Peyer's patch (tissue), 4 donors: Measurements from ENCODE around the gene ENO4. TPM values are rescaled to one million over a fixed set of nuclear protein-coding genes. Genes with fewer than 3 reads are reported as not detected.

Experiments
- DNase-seq, 3 donors: peaks; one replicate each; pipeline ENCODE4 v3.0.0-alpha.2; 2017 to 2019
- H3K27ac ChIP-seq, 4 donors: fragments of 200-600 bp; sonication (generic); one replicate each; pipeline ENCODE4 v1.5.1; 2016 to 2019
- H3K27me3 ChIP-seq, 2 donors: fragments of 200-600 bp; sonication (generic); one replicate each; pipeline ENCODE4 v1.5.1; 2019
- H3K36me3 ChIP-seq, 3 donors: fragments of 200-600 bp; sonication (generic); one replicate each; pipeline ENCODE4 v1.5.1; 2016 to 2019
- H3K4me1 ChIP-seq, 4 donors: fragments of 200-600 bp; sonication (generic); one replicate each; pipeline ENCODE4 v1.5.1; 2016 to 2019
- H3K4me3 ChIP-seq, 4 donors: fragments of 200-600 bp; sonication (generic); 1 replicate in 3 of 4; 2 replicates in 1 of 4; pipeline ENCODE4 v1.5.1; 2016 to 2019; ENCODE audit warnings: mild to moderate bottlenecking in 1 of 4
- H3K9me3 ChIP-seq, 4 donors: fragments of 200-600 bp; sonication (generic); one replicate each; pipeline ENCODE4 v1.5.1; 2016 to 2019; ENCODE audit warnings: mild to moderate bottlenecking in 1 of 4
- CTCF ChIP-seq, 6 experiments: fragments of 450-650 bp in 4 of 6; fragments of 200-600 bp in 2 of 6; sonication (generic) in 1 of 6; IDR thresholded peaks; one replicate each; pipeline ENCODE4 v1.5.1; 2017 to 2019; ENCODE audit warnings: antibody characterized with exemption in 6 of 6, mild to moderate bottlenecking in 3 of 6, moderate library complexity in 1 of 6
- POLR2A ChIP-seq, 2 donors: fragments of 450-650 bp; IDR thresholded peaks; one replicate each; pipeline ENCODE4 v1.5.1; 2017; ENCODE audit warnings: antibody characterized with exemption in 2 of 2, mild to moderate bottlenecking in 2 of 2, moderate library complexity in 2 of 2
- total RNA-seq, 4 donors: library from RNA; depleted of rRNA; stranded (reverse); fragments of >200 nt; gene quantifications; one replicate each; pipeline ENCODE4 v1.1.0, GENCODE V29; 2016

The ENO4 gene
- total RNA-seq = not detected

GRCh38 chr10:116849248-116850057, at the start of gene ENO4:
Gene ENO4 (plus strand): TSS chr10:116849499. CDS start chr10:116849567, 68 bp downstream.
- peaks cover 0 to 8% (median 0%) of the 10 kb centered on the region in 4 donors for H3K4me1 ChIP-seq
- H3K27ac ChIP-seq = peak within 1 kb of the TSS; percentile 18 to 74 (median 32)
- H3K36me3 ChIP-seq = no peaks in the 10 kb centered on the region

GRCh38 chr10:116800286-116800929, 48.9 kb upstream of the ENO4 start:
- Histone ChIP-seq H3K9me3 (no peaks in the 10 kb centered on the region), H3K27me3 (no peaks in the 10 kb centered on the region), H3K36me3 (no peaks in the 10 kb centered on the region), H3K27ac (no peak overlapping the region), H3K4me1 (no peaks in the 10 kb centered on the region), H3K4me3 (no peak overlapping the region)
- TF ChIP-seq POLR2A (IDR thresholded peaks at IDR 0.05) (no peak), CTCF (IDR thresholded peaks at IDR 0.05) (no peak)
- no peak for DNase-seq

More at GRCh38 chr10:116849248-116850057, at the start of gene ENO4:
- TF ChIP-seq POLR2A (IDR thresholded peaks at IDR 0.05) = peak in 1 of 2 donors; percentile 22
- no peak for TF ChIP-seq CTCF (IDR thresholded peaks at IDR 0.05)
- Histone ChIP-seq H3K4me3 (peak within 1 kb of the TSS; percentile 42 to 80 (median 60)), H3K9me3 (no peaks in the 10 kb centered on the region), H3K27me3 (no peaks in the 10 kb centered on the region)
- DNase-seq = peak; percentile 20 to 87 (median 85)

GRCh38 chr10:116801658-116802057, 47.6 kb upstream of the ENO4 start:
- no peak for TF ChIP-seq CTCF (IDR thresholded peaks at IDR 0.05)

GRCh38 chr10:116802474-116802873, 46.8 kb upstream of the ENO4 start:
- Histone ChIP-seq H3K27ac (no peak overlapping the region), H3K9me3 (no peaks in the 10 kb centered on the region), H3K36me3 (no peaks in the 10 kb centered on the region), H3K27me3 (no peaks in the 10 kb centered on the region), H3K4me3 (no peak overlapping the region), H3K4me1 (no peaks in the 10 kb centered on the region)
- DNase-seq = no peak
- no peak for TF ChIP-seq CTCF (IDR thresholded peaks at IDR 0.05)
- TF ChIP-seq POLR2A (IDR thresholded peaks at IDR 0.05) = no peak

More at GRCh38 chr10:116801658-116802057, 47.6 kb upstream of the ENO4 start:
- Histone ChIP-seq H3K9me3 (no peaks in the 10 kb centered on the region), H3K27me3 (no peaks in the 10 kb centered on the region), H3K27ac (no peak overlapping the region), H3K36me3 (no peaks in the 10 kb centered on the region), H3K4me3 (no peak overlapping the region), H3K4me1 (no peaks in the 10 kb centered on the region)
- DNase-seq = no peak

- H3K9me3 ChIP-seq = no peaks in the 10 kb centered on the region
- no peaks in the 10 kb centered on the region for H3K4me1 ChIP-seq
- H3K36me3 ChIP-seq = no peaks in the 10 kb centered on the region
- H3K4me3 ChIP-seq = no peak overlapping the region
- DNase-seq = no peak
- H3K27me3 ChIP-seq = no peaks in the 10 kb centered on the region
- no peak for TF ChIP-seq CTCF (IDR thresholded peaks at IDR 0.05)
- H3K27ac ChIP-seq = no peak overlapping the region
Measured at GRCh38 chr10:116802876-116803275, 46.4 kb upstream of the ENO4 start.
